HepG2 (cell line): ENCODE results near the gene LDB3. TPM values are rescaled to one million over a fixed set of nuclear protein-coding genes. Genes with fewer than 3 reads are reported as not detected.
A peak's percentile ranks its signal among the peaks of the same experiment; 100 is the strongest.

ENCODE experiments used
- FOXM1 ChIP-seq: sonication (generic); formaldehyde crosslinking; IDR thresholded peaks from 2 replicates; pipeline ENCODE4 v1.5.0; 2020; ENCODE audit warnings: missing genetic modification reagents
- MATR3 ChIP-seq: sonication (generic); formaldehyde crosslinking; IDR thresholded peaks from 2 replicates; pipeline ENCODE4 v1.4.0; 2020; ENCODE audit warnings: missing genetic modification reagents
- MED13 ChIP-seq: sonication (generic); formaldehyde crosslinking; IDR thresholded peaks from 2 replicates; pipeline ENCODE4 v1.5.0; 2020; ENCODE audit warnings: missing genetic modification reagents
- PAF1 ChIP-seq: IDR thresholded peaks from 2 replicates; pipeline ENCODE4 v1.6.1; 2016; ENCODE audit warnings: missing genetic modification reagents, missing compliant biosample characterization
- ZBTB38 ChIP-seq: sonication (generic); formaldehyde crosslinking; IDR thresholded peaks from 2 replicates; pipeline ENCODE4 v1.5.1; 2020; ENCODE audit warnings: mild to moderate bottlenecking, missing genetic modification reagents
- ZNF251 ChIP-seq: sonication (generic); formaldehyde crosslinking; IDR thresholded peaks from 2 replicates; pipeline ENCODE4 v1.9.0; 2021; ENCODE audit warnings: mild to moderate bottlenecking, missing genetic modification reagents
- ZNF7 ChIP-seq: IDR thresholded peaks from 2 replicates; pipeline ENCODE4 v1.6.1; 2016; ENCODE audit warnings: missing biosample characterization, missing genetic modification reagents
- ZNF703 ChIP-seq: sonication (generic); formaldehyde crosslinking; IDR thresholded peaks from 2 replicates; pipeline ENCODE4 v1.5.1; 2020; ENCODE audit warnings: missing genetic modification reagents, mild to moderate bottlenecking, moderate library complexity, borderline replicate concordance
- polyA plus RNA-seq, 8 experiments: library from polyadenylated mRNA; depleted of rRNA in 3 of 8; stranded (reverse) in 7 of 8; unstranded in 1 of 8; fragments of >200 nt; fragmentation: Illumina TruSeq in 4 of 8; extraction: Trizol in 4 of 8; gene quantifications; 2 replicates each; pipeline versions ENCODE4 v1.2.1 to v1.2.3, GENCODE V29; 2011 to 2016; ENCODE audit warnings: low read depth in 4 of 8, missing spikeins in 1 of 8, mixed read lengths in 1 of 8; ENCODE audit not compliant: insufficient read depth in 1 of 8
- total RNA-seq, 5 experiments: library from RNA; depleted of rRNA; stranded (reverse); fragments of >200 nt; fragmentation: Illumina TruSeq; extraction: Trizol; gene quantifications; 2 replicates each; pipeline ENCODE4 v1.2.3, GENCODE V29; 2016; ENCODE audit warnings: low read depth in 1 of 5
- TF ChIP-seq, protein P1 (sequence below): sonication (generic); formaldehyde crosslinking; IDR thresholded peaks from 2 replicates; pipeline ENCODE4 v1.9.0; 2021; ENCODE audit warnings: mild to moderate bottlenecking, missing genetic modification reagents
- TF ChIP-seq, protein P2 (sequence below): IDR thresholded peaks from 2 replicates; pipeline ENCODE4 v1.6.1; 2018; ENCODE audit warnings: missing genetic modification reagents
- TF ChIP-seq, protein P3 (sequence below): sonication (generic); formaldehyde crosslinking; IDR thresholded peaks from 2 replicates; pipeline ENCODE4 v1.4.0; 2020; ENCODE audit warnings: missing genetic modification reagents
- TF ChIP-seq, protein P4 (sequence below): sonication (generic); formaldehyde crosslinking; conservative IDR thresholded peaks from 2 replicates; pipeline ENCODE4 v1.8.1; 2023; ENCODE audit warnings: missing genetic modification reagents
- TF ChIP-seq, protein P5 (sequence below): sonication (generic); formaldehyde crosslinking; IDR thresholded peaks from 2 replicates; pipeline ENCODE4 v1.5.1; 2020; ENCODE audit warnings: missing genetic modification reagents, mild to moderate bottlenecking, borderline replicate concordance
- TF ChIP-seq, protein P6 (sequence below): sonication (generic); formaldehyde crosslinking; IDR thresholded peaks from 2 replicates; pipeline ENCODE4 v1.8.0; 2022; ENCODE audit warnings: missing genetic modification reagents, mild to moderate bottlenecking, borderline replicate concordance
- TF ChIP-seq, protein P7 (sequence below): conservative IDR thresholded peaks from 2 replicates; pipeline ENCODE4 v1.6.1; 2018; ENCODE audit warnings: missing genetic modification reagents

LDB3 gene
- total and polyA plus RNA-seq, 2 of the 13 experiments (the other 11 are each of a cell fraction or from before 2014, with no cell fraction given): not detected

DNA sequence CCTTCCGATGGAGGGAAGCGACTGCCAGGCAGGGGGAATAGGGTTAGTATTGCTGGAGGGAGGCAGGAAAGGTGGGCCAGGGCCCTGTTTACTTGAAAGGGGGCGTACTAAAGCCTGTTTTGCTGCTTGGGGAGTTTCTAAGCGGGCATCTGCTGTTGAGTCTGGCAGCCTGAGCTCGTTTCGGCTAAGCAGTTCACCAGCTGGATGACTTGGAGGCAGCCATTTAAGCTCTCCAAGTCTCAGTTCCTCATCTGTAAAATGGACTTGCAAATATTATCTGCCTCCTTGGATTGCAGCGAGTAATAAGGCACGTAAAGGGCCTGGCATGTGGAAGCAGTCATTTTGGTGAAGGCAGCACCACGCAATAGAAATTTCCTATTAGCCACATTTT lies 44.0 kb downstream of the LDB3 start (continued):
- TF ChIP-seq, protein P1, sequence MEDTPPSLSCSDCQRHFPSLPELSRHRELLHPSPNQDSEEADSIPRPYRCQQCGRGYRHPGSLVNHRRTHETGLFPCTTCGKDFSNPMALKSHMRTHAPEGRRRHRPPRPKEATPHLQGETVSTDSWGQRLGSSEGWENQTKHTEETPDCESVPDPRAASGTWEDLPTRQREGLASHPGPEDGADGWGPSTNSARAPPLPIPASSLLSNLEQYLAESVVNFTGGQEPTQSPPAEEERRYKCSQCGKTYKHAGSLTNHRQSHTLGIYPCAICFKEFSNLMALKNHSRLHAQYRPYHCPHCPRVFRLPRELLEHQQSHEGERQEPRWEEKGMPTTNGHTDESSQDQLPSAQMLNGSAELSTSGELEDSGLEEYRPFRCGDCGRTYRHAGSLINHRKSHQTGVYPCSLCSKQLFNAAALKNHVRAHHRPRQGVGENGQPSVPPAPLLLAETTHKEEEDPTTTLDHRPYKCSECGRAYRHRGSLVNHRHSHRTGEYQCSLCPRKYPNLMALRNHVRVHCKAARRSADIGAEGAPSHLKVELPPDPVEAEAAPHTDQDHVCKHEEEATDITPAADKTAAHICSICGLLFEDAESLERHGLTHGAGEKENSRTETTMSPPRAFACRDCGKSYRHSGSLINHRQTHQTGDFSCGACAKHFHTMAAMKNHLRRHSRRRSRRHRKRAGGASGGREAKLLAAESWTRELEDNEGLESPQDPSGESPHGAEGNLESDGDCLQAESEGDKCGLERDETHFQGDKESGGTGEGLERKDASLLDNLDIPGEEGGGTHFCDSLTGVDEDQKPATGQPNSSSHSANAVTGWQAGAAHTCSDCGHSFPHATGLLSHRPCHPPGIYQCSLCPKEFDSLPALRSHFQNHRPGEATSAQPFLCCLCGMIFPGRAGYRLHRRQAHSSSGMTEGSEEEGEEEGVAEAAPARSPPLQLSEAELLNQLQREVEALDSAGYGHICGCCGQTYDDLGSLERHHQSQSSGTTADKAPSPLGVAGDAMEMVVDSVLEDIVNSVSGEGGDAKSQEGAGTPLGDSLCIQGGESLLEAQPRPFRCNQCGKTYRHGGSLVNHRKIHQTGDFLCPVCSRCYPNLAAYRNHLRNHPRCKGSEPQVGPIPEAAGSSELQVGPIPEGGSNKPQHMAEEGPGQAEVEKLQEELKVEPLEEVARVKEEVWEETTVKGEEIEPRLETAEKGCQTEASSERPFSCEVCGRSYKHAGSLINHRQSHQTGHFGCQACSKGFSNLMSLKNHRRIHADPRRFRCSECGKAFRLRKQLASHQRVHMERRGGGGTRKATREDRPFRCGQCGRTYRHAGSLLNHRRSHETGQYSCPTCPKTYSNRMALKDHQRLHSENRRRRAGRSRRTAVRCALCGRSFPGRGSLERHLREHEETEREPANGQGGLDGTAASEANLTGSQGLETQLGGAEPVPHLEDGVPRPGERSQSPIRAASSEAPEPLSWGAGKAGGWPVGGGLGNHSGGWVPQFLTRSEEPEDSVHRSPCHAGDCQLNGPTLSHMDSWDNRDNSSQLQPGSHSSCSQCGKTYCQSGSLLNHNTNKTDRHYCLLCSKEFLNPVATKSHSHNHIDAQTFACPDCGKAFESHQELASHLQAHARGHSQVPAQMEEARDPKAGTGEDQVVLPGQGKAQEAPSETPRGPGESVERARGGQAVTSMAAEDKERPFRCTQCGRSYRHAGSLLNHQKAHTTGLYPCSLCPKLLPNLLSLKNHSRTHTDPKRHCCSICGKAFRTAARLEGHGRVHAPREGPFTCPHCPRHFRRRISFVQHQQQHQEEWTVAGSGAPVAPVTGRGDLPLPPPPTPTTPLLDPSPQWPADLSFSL: no peak
- TF ChIP-seq, protein P2, sequence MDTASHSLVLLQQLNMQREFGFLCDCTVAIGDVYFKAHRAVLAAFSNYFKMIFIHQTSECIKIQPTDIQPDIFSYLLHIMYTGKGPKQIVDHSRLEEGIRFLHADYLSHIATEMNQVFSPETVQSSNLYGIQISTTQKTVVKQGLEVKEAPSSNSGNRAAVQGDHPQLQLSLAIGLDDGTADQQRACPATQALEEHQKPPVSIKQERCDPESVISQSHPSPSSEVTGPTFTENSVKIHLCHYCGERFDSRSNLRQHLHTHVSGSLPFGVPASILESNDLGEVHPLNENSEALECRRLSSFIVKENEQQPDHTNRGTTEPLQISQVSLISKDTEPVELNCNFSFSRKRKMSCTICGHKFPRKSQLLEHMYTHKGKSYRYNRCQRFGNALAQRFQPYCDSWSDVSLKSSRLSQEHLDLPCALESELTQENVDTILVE: no peak
- TF ChIP-seq FOXM1 (CRISPR knock-in tag) (no peak), ZNF703 (no peak), PAF1 (CRISPR knock-in tag) (no peak), ZBTB38 (no peak), ZNF7 (CRISPR knock-in tag) (no peak), MED13 (no peak), MATR3 (CRISPR knock-in tag) (no peak), ZNF251 (CRISPR knock-in tag) (no peak)
- TF ChIP-seq, protein P3, sequence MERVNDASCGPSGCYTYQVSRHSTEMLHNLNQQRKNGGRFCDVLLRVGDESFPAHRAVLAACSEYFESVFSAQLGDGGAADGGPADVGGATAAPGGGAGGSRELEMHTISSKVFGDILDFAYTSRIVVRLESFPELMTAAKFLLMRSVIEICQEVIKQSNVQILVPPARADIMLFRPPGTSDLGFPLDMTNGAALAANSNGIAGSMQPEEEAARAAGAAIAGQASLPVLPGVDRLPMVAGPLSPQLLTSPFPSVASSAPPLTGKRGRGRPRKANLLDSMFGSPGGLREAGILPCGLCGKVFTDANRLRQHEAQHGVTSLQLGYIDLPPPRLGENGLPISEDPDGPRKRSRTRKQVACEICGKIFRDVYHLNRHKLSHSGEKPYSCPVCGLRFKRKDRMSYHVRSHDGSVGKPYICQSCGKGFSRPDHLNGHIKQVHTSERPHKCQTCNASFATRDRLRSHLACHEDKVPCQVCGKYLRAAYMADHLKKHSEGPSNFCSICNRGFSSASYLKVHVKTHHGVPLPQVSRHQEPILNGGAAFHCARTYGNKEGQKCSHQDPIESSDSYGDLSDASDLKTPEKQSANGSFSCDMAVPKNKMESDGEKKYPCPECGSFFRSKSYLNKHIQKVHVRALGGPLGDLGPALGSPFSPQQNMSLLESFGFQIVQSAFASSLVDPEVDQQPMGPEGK (CRISPR knock-in tag): no peak
- TF ChIP-seq, protein P4, sequence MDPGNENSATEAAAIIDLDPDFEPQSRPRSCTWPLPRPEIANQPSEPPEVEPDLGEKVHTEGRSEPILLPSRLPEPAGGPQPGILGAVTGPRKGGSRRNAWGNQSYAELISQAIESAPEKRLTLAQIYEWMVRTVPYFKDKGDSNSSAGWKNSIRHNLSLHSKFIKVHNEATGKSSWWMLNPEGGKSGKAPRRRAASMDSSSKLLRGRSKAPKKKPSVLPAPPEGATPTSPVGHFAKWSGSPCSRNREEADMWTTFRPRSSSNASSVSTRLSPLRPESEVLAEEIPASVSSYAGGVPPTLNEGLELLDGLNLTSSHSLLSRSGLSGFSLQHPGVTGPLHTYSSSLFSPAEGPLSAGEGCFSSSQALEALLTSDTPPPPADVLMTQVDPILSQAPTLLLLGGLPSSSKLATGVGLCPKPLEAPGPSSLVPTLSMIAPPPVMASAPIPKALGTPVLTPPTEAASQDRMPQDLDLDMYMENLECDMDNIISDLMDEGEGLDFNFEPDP (CRISPR knock-in tag): no peak
- TF ChIP-seq, protein P5, sequence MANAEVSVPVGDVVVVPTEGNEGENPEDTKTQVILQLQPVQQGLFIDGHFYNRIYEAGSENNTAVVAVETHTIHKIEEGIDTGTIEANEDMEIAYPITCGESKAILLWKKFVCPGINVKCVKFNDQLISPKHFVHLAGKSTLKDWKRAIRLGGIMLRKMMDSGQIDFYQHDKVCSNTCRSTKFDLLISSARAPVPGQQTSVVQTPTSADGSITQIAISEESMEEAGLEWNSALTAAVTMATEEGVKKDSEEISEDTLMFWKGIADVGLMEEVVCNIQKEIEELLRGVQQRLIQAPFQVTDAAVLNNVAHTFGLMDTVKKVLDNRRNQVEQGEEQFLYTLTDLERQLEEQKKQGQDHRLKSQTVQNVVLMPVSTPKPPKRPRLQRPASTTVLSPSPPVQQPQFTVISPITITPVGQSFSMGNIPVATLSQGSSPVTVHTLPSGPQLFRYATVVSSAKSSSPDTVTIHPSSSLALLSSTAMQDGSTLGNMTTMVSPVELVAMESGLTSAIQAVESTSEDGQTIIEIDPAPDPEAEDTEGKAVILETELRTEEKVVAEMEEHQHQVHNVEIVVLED (CRISPR knock-in tag): no peak
- TF ChIP-seq, protein P6, sequence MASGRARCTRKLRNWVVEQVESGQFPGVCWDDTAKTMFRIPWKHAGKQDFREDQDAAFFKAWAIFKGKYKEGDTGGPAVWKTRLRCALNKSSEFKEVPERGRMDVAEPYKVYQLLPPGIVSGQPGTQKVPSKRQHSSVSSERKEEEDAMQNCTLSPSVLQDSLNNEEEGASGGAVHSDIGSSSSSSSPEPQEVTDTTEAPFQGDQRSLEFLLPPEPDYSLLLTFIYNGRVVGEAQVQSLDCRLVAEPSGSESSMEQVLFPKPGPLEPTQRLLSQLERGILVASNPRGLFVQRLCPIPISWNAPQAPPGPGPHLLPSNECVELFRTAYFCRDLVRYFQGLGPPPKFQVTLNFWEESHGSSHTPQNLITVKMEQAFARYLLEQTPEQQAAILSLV (CRISPR knock-in tag): no peak
- TF ChIP-seq, protein P7, sequence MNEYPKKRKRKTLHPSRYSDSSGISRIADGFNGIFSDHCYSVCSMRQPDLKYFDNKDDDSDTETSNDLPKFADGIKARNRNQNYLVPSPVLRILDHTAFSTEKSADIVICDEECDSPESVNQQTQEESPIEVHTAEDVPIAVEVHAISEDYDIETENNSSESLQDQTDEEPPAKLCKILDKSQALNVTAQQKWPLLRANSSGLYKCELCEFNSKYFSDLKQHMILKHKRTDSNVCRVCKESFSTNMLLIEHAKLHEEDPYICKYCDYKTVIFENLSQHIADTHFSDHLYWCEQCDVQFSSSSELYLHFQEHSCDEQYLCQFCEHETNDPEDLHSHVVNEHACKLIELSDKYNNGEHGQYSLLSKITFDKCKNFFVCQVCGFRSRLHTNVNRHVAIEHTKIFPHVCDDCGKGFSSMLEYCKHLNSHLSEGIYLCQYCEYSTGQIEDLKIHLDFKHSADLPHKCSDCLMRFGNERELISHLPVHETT (CRISPR knock-in tag): 0 out of 2 replicates have a peak, but pooled peaks have one; percentile 37
